Aorta (tissue), 5 donors: ENCODE data around the gene ZNF688. TPM values are rescaled to one million over a fixed set of nuclear protein-coding genes. Genes with fewer than 3 reads are reported as not detected.
A peak's percentile ranks its signal among the peaks of the same experiment; 100 is the strongest.
"Not testable (repeated sequence)": the region's sequence is repeated elsewhere in the genome, so short reads cannot be mapped to it uniquely, and the experiment has no call there.

ENCODE experiments used
- ATAC-seq: fragments of 200-7000 bp; cut with Tn5 transposase; one replicate; pipeline ENCODE4 v1.9.1; 2022; ENCODE audit warnings: moderate library complexity; ENCODE audit not compliant: low FRiP score
- DNase-seq, 2 donors: peaks; one replicate each; pipeline ENCODE4 v3.0.0-alpha.2; 2020
- H3K27ac ChIP-seq, 2 donors: one replicate each; pipeline ENCODE4 v1.5.1; 2013; ENCODE audit warnings: low read length in 2 of 2, mild to moderate bottlenecking in 2 of 2, moderate library complexity in 2 of 2, control low read depth in 1 of 2, inconsistent platforms in 1 of 2, low read depth in 1 of 2
- H3K27me3 ChIP-seq, 2 donors: one replicate each; pipeline ENCODE4 v1.6.1; 2013; ENCODE audit warnings: control low read depth in 1 of 2, low read length in 1 of 2, mild to moderate bottlenecking in 1 of 2, moderate library complexity in 1 of 2; ENCODE audit not compliant: insufficient read depth in 2 of 2, control insufficient read depth in 1 of 2
- H3K36me3 ChIP-seq, 2 donors: one replicate each; pipeline ENCODE4 v1.6.1; 2013; ENCODE audit warnings: control low read depth in 1 of 2, low read length in 1 of 2, mild to moderate bottlenecking in 1 of 2; ENCODE audit not compliant: insufficient read depth in 2 of 2, control insufficient read depth in 1 of 2
- H3K4me1 ChIP-seq, 2 donors: one replicate each; pipeline ENCODE4 v1.6.1; 2013; ENCODE audit warnings: low read length in 2 of 2, control low read depth in 1 of 2, mild to moderate bottlenecking in 1 of 2, moderate library complexity in 1 of 2; ENCODE audit not compliant: insufficient read depth in 2 of 2, control insufficient read depth in 1 of 2
- H3K4me3 ChIP-seq, 2 donors: one replicate each; pipeline ENCODE4 v1.5.1; 2013; ENCODE audit warnings: low read length in 2 of 2, control low read depth in 1 of 2, mild to moderate bottlenecking in 1 of 2
- H3K9me3 ChIP-seq: one replicate; pipeline ENCODE4 v1.6.1; 2013; ENCODE audit warnings: mild to moderate bottlenecking, low read length; ENCODE audit not compliant: control insufficient read depth
- WGBS, 2 donors: extraction: QIAGEN DNeasy Blood & Tissue Kit; methylation state at CpG; one replicate each; pipeline ENCODE4 v1.1.7; 2013; 5-methylcytosine and 5-hydroxymethylcytosine counted together
- intact Hi-C, 2 donors: fragments of 100-400 bp; cut with DNase I; formaldehyde crosslinking; loops; one replicate each; pipeline versions ENCODE4 v1.14.2 to v1.15.0; 2022
- polyA plus RNA-seq, 2 donors: library from polyadenylated mRNA; stranded (reverse); fragments of 200-250 nt; gene quantifications; one replicate each; pipeline ENCODE4 v1.2.3, GENCODE V29; 2013
- total RNA-seq, 2 donors: library from RNA; stranded (reverse); fragmentation: NEBNext Ultra II Directional; extraction: Animal tissue kit (Norgen Biotek cat#: 25700); gene quantifications; one replicate each; pipeline ENCODE4 v1.2.1, GENCODE V29; 2021
- donor health status: healthy with polysubstance abuse.
- donor health status: Bipolar disorder and iron deficiency.
- donor health status: DM: no; HTN: no; CAD: no.
- donor health status: DM: no; HTN: no; CAD: no.
- donor health status: DM: yes; HTN: yes; CAD: no.

The ZNF688 gene
- total and polyA plus RNA-seq, 4 donors, result 9.0 to 20.2 (median 15.1) TPM

GRCh38 chr16:30526137-30526822, 45.2 kb downstream of the ZNF688 start, which contains the start of gene ZNF768:
TSS of gene ZNF768 (minus strand) at chr16:30526566. CDS start at chr16:30526413, 153 bp downstream.
- Histone ChIP-seq H3K27me3 (no peaks in the 10 kb centered on the region), H3K36me3 (no peaks in the 10 kb centered on the region), H3K4me1 (no peaks in the 10 kb centered on the region), H3K4me3 (peak within 1 kb of the TSS; percentile 88), H3K9me3 (no peaks in the 10 kb centered on the region), H3K27ac (peak within 1 kb of the TSS in 1 of 2 donors; percentile 78)
- ATAC-seq (peak; percentile 45), DNase-seq (peak; percentile 64 to 83)
- WGBS, 2 donors, result 1 to 2% methylated on average over 29 to 73 of the region's 73 CpGs
- intact Hi-C loops, result loop anchor here in 1 of 2 donors (2.0 to 5.0 kb wide), 2 partner anchors 79 to 95 kb away; partner anchors contain the start of genes DCTPP1 and SEPHS2

GRCh38 chr16:30525844-30526136, 45.7 kb downstream of the ZNF688 start:
- no peak for DNase-seq
- WGBS, 2 donors, result 55 to 61% methylated on average over 4 of the region's 4 CpGs
- intact Hi-C loops, result loop anchor here in 1 of 2 donors (2.0 to 5.0 kb wide), 2 partner anchors 78 to 95 kb away; partner anchors contain the start of genes DCTPP1 and SEPHS2

GRCh38 chr16:30524575-30525568, 46.6 kb downstream of the ZNF688 start:
- no peak for ATAC-seq
- no peak for DNase-seq
- Histone ChIP-seq H3K9me3 (no peaks in the 10 kb centered on the region), H3K4me1 (no peaks in the 10 kb centered on the region), H3K36me3 (no peaks in the 10 kb centered on the region), H3K27me3 (no peaks in the 10 kb centered on the region), H3K27ac (no peak overlapping the region), H3K4me3 (no peak overlapping the region)
- intact Hi-C loops, result loop anchor here in 1 of 2 donors (5.0 kb wide), 1 partner anchor 78 kb away; the partner anchor contains the start of gene SEPHS2
- 96 to 97% methylated on average over 59 to 60 of the region's 60 CpGs for WGBS, 2 donors

More at GRCh38 chr16:30525844-30526136, 45.7 kb downstream of the ZNF688 start:
- no peaks in the 10 kb centered on the region for H3K36me3 ChIP-seq
- ATAC-seq, result no peak
- H3K4me1 ChIP-seq, result no peaks in the 10 kb centered on the region
- H3K9me3 ChIP-seq, result no peaks in the 10 kb centered on the region
- no peaks in the 10 kb centered on the region for H3K27me3 ChIP-seq
- H3K27ac ChIP-seq, result no peak overlapping the region
- no peak overlapping the region for H3K4me3 ChIP-seq

- Histone ChIP-seq H3K4me1 (no peaks in the 10 kb centered on the region), H3K27ac (no peak overlapping the region), H3K4me3 (no peak overlapping the region), H3K36me3 (no peaks in the 10 kb centered on the region), H3K27me3 (no peaks in the 10 kb centered on the region), H3K9me3 (no peaks in the 10 kb centered on the region)
- ATAC-seq (no peak), DNase-seq (no peak)
- 81 to 85% methylated on average over 26 of the region's 26 CpGs for WGBS, 2 donors
- intact Hi-C loops, result no loop called here
Observed at GRCh38 chr16:30523768-30524574, 47.5 kb downstream of the ZNF688 start.

DNA sequence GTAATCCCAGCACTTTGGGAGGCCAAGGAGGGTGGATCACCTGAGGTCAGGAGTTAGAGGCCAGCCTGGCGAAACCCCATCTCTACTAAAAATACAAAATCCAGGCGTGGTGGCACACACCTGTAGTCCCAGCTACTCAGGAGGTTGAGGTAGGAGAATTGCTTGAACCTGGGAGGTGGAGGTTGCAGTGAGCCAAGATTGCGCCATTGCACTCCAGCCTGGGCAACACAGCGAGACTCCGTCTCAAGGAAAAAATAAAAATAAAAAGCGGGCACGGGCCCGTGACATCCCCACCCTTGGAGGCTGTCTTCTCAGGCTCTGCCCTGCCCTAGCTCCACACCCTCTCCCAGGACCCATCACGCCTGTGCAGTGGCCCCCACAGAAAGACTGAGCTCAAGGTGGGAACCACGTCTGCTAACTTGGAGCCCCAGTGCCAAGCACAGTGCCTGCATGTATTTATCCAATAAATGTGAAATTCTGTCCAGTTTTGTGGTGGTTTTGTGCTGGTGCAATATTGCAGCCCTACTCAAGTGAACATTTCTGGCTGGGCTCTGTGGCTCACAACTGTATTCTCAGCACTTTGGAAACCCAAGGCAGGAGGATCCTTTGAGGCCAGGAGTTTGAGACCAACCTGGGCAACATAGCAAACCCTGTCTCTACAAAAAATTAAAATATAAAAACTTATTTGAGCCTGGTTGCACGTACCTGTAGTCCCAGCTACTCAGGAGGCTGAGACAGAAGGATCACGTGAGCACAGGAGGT, 48.6 kb downstream of the ZNF688 start:
- ATAC-seq, result not testable (repeated sequence)

DNA sequence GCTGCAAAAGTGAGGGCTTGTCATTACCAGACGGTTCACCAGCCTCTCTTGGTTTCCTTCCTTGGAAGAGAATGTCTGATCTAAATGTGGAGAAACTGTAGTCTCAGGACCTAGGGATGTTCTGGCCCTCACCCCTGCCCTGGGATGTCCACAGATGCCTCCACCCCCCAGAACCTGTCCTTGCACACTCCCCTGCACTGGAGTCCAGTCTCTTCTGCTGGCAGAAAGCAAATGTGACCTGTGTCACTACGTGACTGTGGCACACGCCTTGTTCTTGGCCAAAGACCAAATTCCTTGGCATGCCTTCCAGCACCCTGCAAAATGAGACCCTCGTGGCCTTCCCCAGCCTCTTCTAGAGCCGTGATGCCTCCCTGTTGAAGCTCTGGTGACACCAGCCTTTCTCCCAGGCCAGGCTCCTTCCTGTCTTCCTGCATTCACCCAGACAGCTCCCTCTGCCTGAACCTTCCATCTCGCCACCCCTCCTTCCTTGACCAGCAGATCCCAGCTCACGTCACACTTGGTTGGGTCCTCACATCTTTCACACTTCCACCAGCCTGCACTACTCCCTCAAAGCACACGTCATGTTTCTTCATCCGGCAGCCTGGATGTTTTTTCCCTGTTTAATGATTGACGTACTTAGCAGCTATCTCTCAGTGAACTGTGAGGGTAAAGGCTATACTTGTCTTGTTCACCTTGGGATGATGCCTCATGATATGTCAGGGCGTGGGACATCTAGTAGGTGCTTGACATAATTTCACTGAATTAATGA, 49.5 kb downstream of the ZNF688 start:
- H3K36me3 ChIP-seq, result no peaks in the 10 kb centered on the region
- WGBS, 2 donors, result 32 to 33% methylated on average over 11 of the region's 11 CpGs
- intact Hi-C loops, result no loop called here
- no peak for ATAC-seq
- no peaks in the 10 kb centered on the region for H3K9me3 ChIP-seq
- no peaks in the 10 kb centered on the region for H3K4me1 ChIP-seq
- no peaks in the 10 kb centered on the region for H3K27me3 ChIP-seq
- H3K4me3 ChIP-seq, result no peak overlapping the region
- no peak overlapping the region for H3K27ac ChIP-seq
- no peak for DNase-seq

More for the DNA sequence above, 48.6 kb downstream of the ZNF688 start:
- H3K9me3 ChIP-seq, H3K4me1 ChIP-seq, H3K27ac ChIP-seq, H3K36me3 ChIP-seq, DNase-seq, intact Hi-C loops, H3K4me3 ChIP-seq, H3K27me3 ChIP-seq: not testable (repeated sequence)
- WGBS, 2 donors, result 87% methylated on average over 12 of the region's 12 CpGs

DNA sequence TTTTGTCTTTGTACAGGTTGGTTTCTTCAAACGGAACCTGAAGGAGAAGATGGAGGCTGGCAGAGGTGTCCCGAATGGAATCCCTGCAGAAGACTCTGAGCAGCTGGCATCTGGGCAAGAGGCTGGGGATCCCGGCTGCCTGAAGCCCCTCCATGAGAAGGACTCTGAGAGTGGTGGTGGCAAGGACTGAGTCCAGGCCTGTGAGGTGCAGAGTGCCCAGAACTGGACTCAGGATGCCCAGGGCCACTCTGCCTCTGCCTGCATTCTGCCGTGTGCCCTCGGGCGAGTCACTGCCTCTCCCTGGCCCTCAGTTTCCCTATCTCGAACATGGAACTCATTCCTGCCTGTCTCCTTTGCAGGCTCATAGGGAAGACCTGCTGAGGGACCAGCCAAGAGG, 50.0 kb downstream of the ZNF688 start:
- Histone ChIP-seq H3K9me3 (no peaks in the 10 kb centered on the region), H3K27me3 (no peaks in the 10 kb centered on the region), H3K4me1 (no peaks in the 10 kb centered on the region), H3K36me3 (no peaks in the 10 kb centered on the region), H3K27ac (no peak overlapping the region), H3K4me3 (no peak overlapping the region)
- no peak for DNase-seq
- intact Hi-C loops, result no loop called here
- no peak for ATAC-seq
- 88 to 91% methylated on average over 7 of the region's 7 CpGs for WGBS, 2 donors
